Uterus (tissue), 4 donors: ENCODE results near the gene OR11H6. TPM values are rescaled to one million over a fixed set of nuclear protein-coding genes. Genes with fewer than 3 reads are reported as not detected.
"Not testable (repeated sequence)": the region's sequence is repeated elsewhere in the genome, so short reads cannot be mapped to it uniquely, and the experiment has no call there.

Experiments used
- DNase-seq, 2 donors: peaks; one replicate each; pipeline ENCODE4 v3.0.0-alpha.2; 2019 to 2020
- H3K27ac ChIP-seq, 2 donors: fragments of 200-600 bp; sonication (generic); 1 replicate in 1 of 2; 2 replicates in 1 of 2; pipeline ENCODE4 v1.5.1; 2016 to 2018
- H3K27me3 ChIP-seq, 2 donors: fragments of 200-600 bp; sonication (generic); one replicate each; pipeline ENCODE4 v1.5.1; 2018 to 2019; ENCODE audit warnings: control low read depth in 1 of 2
- H3K36me3 ChIP-seq, 2 donors: fragments of 200-600 bp; sonication (generic); one replicate each; pipeline ENCODE4 v1.5.1; 2019; ENCODE audit warnings: control low read depth in 1 of 2
- H3K4me1 ChIP-seq, 2 donors: fragments of 200-600 bp; sonication (generic); one replicate each; pipeline ENCODE4 v1.5.1; 2018 to 2019; ENCODE audit warnings: control low read depth in 1 of 2
- H3K4me3 ChIP-seq, 2 donors: fragments of 200-600 bp; sonication (generic); 1 replicate in 1 of 2; 2 replicates in 1 of 2; pipeline ENCODE4 v1.5.1; 2018 to 2019; ENCODE audit warnings: mild to moderate bottlenecking in 1 of 2
- H3K9me3 ChIP-seq, 2 donors: fragments of 200-600 bp; sonication (generic); one replicate each; pipeline ENCODE4 v1.5.1; 2019; ENCODE audit warnings: control low read depth in 1 of 2
- CTCF ChIP-seq, 4 experiments: fragments of 200-600 bp in 2 of 4; fragments of 450-650 bp in 2 of 4; sonication (generic) in 2 of 4; IDR thresholded peaks; one replicate each; pipeline ENCODE4 v1.5.1; 2016 to 2019; ENCODE audit warnings: antibody characterized with exemption in 4 of 4, mild to moderate bottlenecking in 2 of 4, moderate library complexity in 1 of 4
- POLR2A ChIP-seq, 2 donors: fragments of 450-650 bp; IDR thresholded peaks; one replicate each; pipeline ENCODE4 v1.6.1; 2016; ENCODE audit warnings: antibody characterized with exemption in 2 of 2, mild to moderate bottlenecking in 1 of 2, moderate library complexity in 1 of 2
- intact Hi-C: fragments of 100-400 bp; cut with DNase I; formaldehyde crosslinking; loops from one replicate; pipeline ENCODE4 v1.15.1; 2023; ENCODE audit warnings: low total_unique reads
- total RNA-seq, 4 donors: library from RNA; depleted of rRNA in 3 of 4; stranded (reverse); fragments of >200 nt in 3 of 4; gene quantifications; one replicate each; pipeline versions ENCODE4 v1.1.0 to v1.2.4, GENCODE V29; 2014 to 2023
- donor health status: DM: yes; HTN: yes; CAD: no.

Gene OR11H6
- total RNA-seq, 4 donors from 2014 or later = not detected

GRCh38 chr14:20215196-20215595 lies 8.3 kb upstream of the OR11H6 start:
- H3K4me1 ChIP-seq = no peaks in the 10 kb centered on the region
- H3K9me3 ChIP-seq = no peaks in the 10 kb centered on the region
- no peaks in the 10 kb centered on the region for H3K27me3 ChIP-seq
- H3K36me3 ChIP-seq = no peaks in the 10 kb centered on the region
- intact Hi-C loops = no loop called here
- H3K27ac ChIP-seq = no peak overlapping the region
- DNase-seq = no peak
- TF ChIP-seq CTCF (IDR thresholded peaks at IDR 0.05) (no peak), POLR2A (IDR thresholded peaks at IDR 0.05) (no peak)
- H3K4me3 ChIP-seq = no peak overlapping the region

- Histone ChIP-seq H3K36me3 (no peaks in the 10 kb centered on the region), H3K9me3 (no peaks in the 10 kb centered on the region), H3K4me3 (no peak overlapping the region), H3K27me3 (no peaks in the 10 kb centered on the region), H3K4me1 (no peaks in the 10 kb centered on the region), H3K27ac (no peak overlapping the region)
- intact Hi-C loops = no loop called here
- DNase-seq = no peak
- TF ChIP-seq CTCF (IDR thresholded peaks at IDR 0.05) = no peak
- no peak for TF ChIP-seq POLR2A (IDR thresholded peaks at IDR 0.05)
Measured at GRCh38 chr14:20219033-20219432, 4.5 kb upstream of the OR11H6 start.

- intact Hi-C loops = no loop called here
- Histone ChIP-seq H3K27me3 (no peaks in the 10 kb centered on the region), H3K36me3 (no peaks in the 10 kb centered on the region), H3K4me3 (no peak within 1 kb of the TSS), H3K9me3 (no peaks in the 10 kb centered on the region), H3K27ac (no peak within 1 kb of the TSS), H3K4me1 (no peaks in the 10 kb centered on the region)
- TF ChIP-seq CTCF (IDR thresholded peaks at IDR 0.05) = no peak
- TF ChIP-seq POLR2A (IDR thresholded peaks at IDR 0.05) = no peak
- no peak for DNase-seq
Measured at GRCh38 chr14:20228681-20229080, 5.2 kb downstream of the OR11H6 start, which contains the start of gene OR11H7. Gene OR11H7, plus strand, starts transcription at chr14:20228981.

- H3K27me3 ChIP-seq, H3K4me1 ChIP-seq, DNase-seq, H3K27ac ChIP-seq, H3K36me3 ChIP-seq, H3K4me3 ChIP-seq, intact Hi-C loops, H3K9me3 ChIP-seq: not testable (repeated sequence)
Measured at GRCh38 chr14:20235415-20235814, 11.9 kb downstream of the OR11H6 start.

- Histone ChIP-seq H3K27ac (no peak overlapping the region), H3K4me1 (no peaks in the 10 kb centered on the region), H3K27me3 (no peaks in the 10 kb centered on the region), H3K4me3 (no peak overlapping the region), H3K9me3 (peaks cover 0 to 3% of the 10 kb centered on the region in 2 donors), H3K36me3 (no peaks in the 10 kb centered on the region)
- intact Hi-C loops = no loop called here
- no peak for DNase-seq
- TF ChIP-seq CTCF (IDR thresholded peaks at IDR 0.05) (no peak), POLR2A (IDR thresholded peaks at IDR 0.05) (no peak)
Measured at GRCh38 chr14:20247646-20248246, 24.2 kb downstream of the OR11H6 start.

GRCh38 chr14:20262642-20263128 lies 39.2 kb downstream of the OR11H6 start:
- DNase-seq = no peak
- Histone ChIP-seq H3K4me3 (no peak overlapping the region), H3K27me3 (no peaks in the 10 kb centered on the region), H3K4me1 (no peaks in the 10 kb centered on the region), H3K27ac (no peak overlapping the region), H3K9me3 (no peaks in the 10 kb centered on the region), H3K36me3 (no peaks in the 10 kb centered on the region)
- intact Hi-C loops = no loop called here
- TF ChIP-seq POLR2A (IDR thresholded peaks at IDR 0.05) (no peak), CTCF (IDR thresholded peaks at IDR 0.05) (no peak)

GRCh38 chr14:20264361-20264760 lies 40.9 kb downstream of the OR11H6 start:
- H3K36me3 ChIP-seq, H3K27ac ChIP-seq, H3K27me3 ChIP-seq, H3K4me1 ChIP-seq, H3K9me3 ChIP-seq, DNase-seq, H3K4me3 ChIP-seq, intact Hi-C loops: not testable (repeated sequence)
